Peyer's patch (tissue), 4 donors: ENCODE results near the gene CYP26A1.

Experiments
- POLR2A ChIP-seq, 2 donors: fragments of 450-650 bp; IDR thresholded peaks; one replicate each; pipeline ENCODE4 v1.5.1; 2017; ENCODE audit warnings: antibody characterized with exemption in 2 of 2, mild to moderate bottlenecking in 2 of 2, moderate library complexity in 2 of 2
- TF ChIP-seq, protein P1 (sequence below), 6 experiments: fragments of 450-650 bp in 4 of 6; fragments of 200-600 bp in 2 of 6; sonication (generic) in 1 of 6; IDR thresholded peaks; one replicate each; pipeline ENCODE4 v1.5.1; 2017 to 2019; ENCODE audit warnings: antibody characterized with exemption in 6 of 6, mild to moderate bottlenecking in 3 of 6, moderate library complexity in 1 of 6

DNA sequence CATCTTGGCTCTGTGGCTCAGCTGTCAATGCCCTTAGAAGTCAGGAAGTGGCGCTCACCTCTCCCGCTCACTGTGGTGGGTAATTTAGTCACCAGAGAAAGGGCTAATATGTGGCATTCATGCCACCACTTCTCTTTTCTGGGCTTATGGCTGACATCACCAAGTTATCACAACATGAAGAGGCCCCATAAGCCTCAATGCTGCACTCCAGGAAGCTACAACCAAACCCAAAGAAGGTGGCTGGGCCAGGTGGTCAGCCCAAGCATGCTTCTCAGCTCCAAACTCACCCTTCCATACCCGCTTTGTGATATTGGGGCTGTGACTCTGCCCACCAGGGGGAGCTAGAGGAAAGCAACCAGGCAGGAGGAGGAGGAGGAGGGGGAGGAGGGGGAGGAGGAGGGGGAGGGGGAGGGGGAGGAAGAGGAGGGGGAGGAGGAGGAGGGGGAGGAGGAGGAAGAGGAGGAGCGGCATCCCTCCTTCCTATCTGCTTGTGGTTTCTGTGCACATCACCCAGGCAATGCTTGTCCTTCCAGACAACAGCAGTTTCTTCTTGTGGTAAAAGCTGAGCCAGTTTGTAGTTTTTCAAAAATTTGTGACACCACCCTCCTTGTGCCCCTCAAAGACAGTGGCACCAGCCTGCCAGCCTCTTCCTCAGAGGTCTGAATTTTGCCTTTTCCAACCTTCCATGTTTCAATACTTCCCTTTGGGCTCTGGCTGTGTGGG is 42.1 kb downstream of the CYP26A1 start:
- TF ChIP-seq, protein P1, sequence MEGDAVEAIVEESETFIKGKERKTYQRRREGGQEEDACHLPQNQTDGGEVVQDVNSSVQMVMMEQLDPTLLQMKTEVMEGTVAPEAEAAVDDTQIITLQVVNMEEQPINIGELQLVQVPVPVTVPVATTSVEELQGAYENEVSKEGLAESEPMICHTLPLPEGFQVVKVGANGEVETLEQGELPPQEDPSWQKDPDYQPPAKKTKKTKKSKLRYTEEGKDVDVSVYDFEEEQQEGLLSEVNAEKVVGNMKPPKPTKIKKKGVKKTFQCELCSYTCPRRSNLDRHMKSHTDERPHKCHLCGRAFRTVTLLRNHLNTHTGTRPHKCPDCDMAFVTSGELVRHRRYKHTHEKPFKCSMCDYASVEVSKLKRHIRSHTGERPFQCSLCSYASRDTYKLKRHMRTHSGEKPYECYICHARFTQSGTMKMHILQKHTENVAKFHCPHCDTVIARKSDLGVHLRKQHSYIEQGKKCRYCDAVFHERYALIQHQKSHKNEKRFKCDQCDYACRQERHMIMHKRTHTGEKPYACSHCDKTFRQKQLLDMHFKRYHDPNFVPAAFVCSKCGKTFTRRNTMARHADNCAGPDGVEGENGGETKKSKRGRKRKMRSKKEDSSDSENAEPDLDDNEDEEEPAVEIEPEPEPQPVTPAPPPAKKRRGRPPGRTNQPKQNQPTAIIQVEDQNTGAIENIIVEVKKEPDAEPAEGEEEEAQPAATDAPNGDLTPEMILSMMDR (IDR thresholded peaks at IDR 0.05): peak in 4 of 6 experiments; percentile 31 to 60 (median 51)
- no peak for TF ChIP-seq POLR2A (IDR thresholded peaks at IDR 0.05)
